ENCODE results near the gene PRKCH. TPM values are rescaled to one million over a fixed set of nuclear protein-coding genes. Genes with fewer than 3 reads are reported as not detected.

The PRKCH gene
- total RNA-seq, 1 donor from 2014 or later, result 0.30 TPM

DNA sequence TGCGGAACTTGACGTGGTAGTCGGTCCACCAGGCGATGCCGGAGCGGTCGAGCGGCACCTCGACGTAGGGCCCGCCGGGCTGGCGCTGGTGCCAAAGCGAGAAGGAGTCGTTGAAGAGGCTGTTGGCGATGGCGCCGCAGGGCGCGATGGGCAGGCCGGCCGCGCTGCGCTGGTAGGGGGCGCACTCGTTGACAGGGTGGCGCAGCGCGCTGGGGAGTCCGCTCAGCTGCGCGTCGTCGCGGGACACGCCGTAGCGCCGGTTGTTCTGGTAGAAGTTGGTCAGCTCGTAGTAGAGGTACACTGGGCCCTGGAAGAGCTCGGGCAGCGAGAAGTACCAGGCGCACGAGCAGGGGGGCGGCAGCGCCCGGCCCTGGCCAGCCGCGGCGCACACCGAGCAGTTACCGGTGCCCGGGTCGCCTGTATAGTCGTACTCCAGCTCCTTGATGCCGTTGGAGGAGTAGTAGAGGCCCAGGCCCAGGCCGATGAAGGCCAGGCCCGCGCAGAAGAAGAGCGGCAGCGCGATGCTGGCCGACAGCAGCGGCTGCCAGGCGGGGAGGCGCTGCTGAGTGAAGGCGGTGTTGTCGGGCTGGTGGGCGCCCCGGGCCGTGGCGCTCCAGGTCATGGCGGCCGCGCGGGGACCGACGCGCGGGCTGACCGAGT lies 40.7 kb upstream of the PRKCH start:
- TF ChIP-seq CTCF (conservative IDR thresholded peaks at IDR 0.05), result peak; percentile 66
- no peaks in the 10 kb centered on the region for H3K9me3 Mint-ChIP-seq
- H3K27ac Mint-ChIP-seq (ENCODE audit: unreplicated experiment), result no peak overlapping the region
- peak; percentile 39 for DNase-seq (ENCODE audit: low read depth, low spot score)
- H3K36me3 Mint-ChIP-seq (ENCODE audit: low read depth), result peaks cover 4% of the 10 kb centered on the region
- H3K4me1 Mint-ChIP-seq, result no peaks in the 10 kb centered on the region
- H3K4me3 Mint-ChIP-seq, result peak overlapping the region; percentile 62
- peaks cover 91% of the 10 kb centered on the region for H3K27me3 Mint-ChIP-seq (ENCODE audit: low read depth)

- peaks cover 4% of the 10 kb centered on the region for H3K36me3 Mint-ChIP-seq (ENCODE audit: low read depth)
- no peak for TF ChIP-seq CTCF (conservative IDR thresholded peaks at IDR 0.05)
- peaks cover 93% of the 10 kb centered on the region for H3K27me3 Mint-ChIP-seq (ENCODE audit: low read depth)
- peak within 1 kb of the TSS; percentile 62 for H3K4me3 Mint-ChIP-seq
- no peaks in the 10 kb centered on the region for H3K9me3 Mint-ChIP-seq
- DNase-seq (ENCODE audit: low read depth, low spot score), result no peak
- H3K27ac Mint-ChIP-seq (ENCODE audit: unreplicated experiment), result no peak within 1 kb of the TSS
- no peaks in the 10 kb centered on the region for H3K4me1 Mint-ChIP-seq
Measured at GRCh38 chr14:61281186-61281947, 40.0 kb upstream of the PRKCH start, which contains the start of gene TMEM30B. Gene TMEM30B, minus strand, starts transcription at chr14:61281338. Its CDS starts 191 bp downstream, at chr14:61281147.

GRCh38 chr14:61281948-61282275 lies 39.5 kb upstream of the PRKCH start:
- Mint-ChIP-seq H3K4me1 (no peaks in the 10 kb centered on the region), H3K27me3 (ENCODE audit: low read depth) (peaks cover 89% of the 10 kb centered on the region), H3K4me3 (peak overlapping the region; percentile 31), H3K27ac (ENCODE audit: unreplicated experiment) (no peak overlapping the region), H3K9me3 (no peaks in the 10 kb centered on the region), H3K36me3 (ENCODE audit: low read depth) (peaks cover 4% of the 10 kb centered on the region)
- no peak for DNase-seq (ENCODE audit: low read depth, low spot score)
- TF ChIP-seq CTCF (conservative IDR thresholded peaks at IDR 0.05), result no peak

DNA sequence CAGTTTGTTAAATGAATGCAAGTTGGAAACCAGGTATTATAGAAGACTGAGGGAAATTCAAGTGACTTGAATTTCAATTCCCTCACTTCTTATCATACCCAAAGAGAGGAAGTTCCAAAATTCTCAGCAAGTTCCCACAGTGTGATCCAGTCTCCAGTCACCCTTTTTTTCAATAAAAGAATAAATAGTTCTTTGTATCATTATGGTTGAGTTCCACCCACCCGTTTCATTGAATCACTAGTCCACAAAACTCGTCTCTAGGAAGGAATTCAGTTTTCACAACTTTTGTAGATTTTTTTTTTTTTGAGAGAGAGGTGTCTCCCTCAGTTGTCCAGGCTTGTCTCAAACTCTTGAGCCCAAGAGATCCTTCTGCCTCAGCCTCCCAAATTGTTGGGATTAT lies 38.6 kb upstream of the PRKCH start:
- no peak for TF ChIP-seq CTCF (conservative IDR thresholded peaks at IDR 0.05)
- Mint-ChIP-seq H3K36me3 (ENCODE audit: low read depth) (peaks cover 4% of the 10 kb centered on the region), H3K27me3 (ENCODE audit: low read depth) (peaks cover 85% of the 10 kb centered on the region), H3K9me3 (no peaks in the 10 kb centered on the region), H3K27ac (ENCODE audit: unreplicated experiment) (no peak overlapping the region), H3K4me1 (no peaks in the 10 kb centered on the region), H3K4me3 (no peak overlapping the region)
- no peak for DNase-seq (ENCODE audit: low read depth, low spot score)

- Mint-ChIP-seq H3K27ac (ENCODE audit: unreplicated experiment) (no peak overlapping the region), H3K9me3 (no peaks in the 10 kb centered on the region)
Measured at GRCh38 chr14:61284001-61284400, 37.4 kb upstream of the PRKCH start.

More at GRCh38 chr14:61284001-61284400, 37.4 kb upstream of the PRKCH start:
- DNase-seq (ENCODE audit: low read depth, low spot score), result no peak
- H3K4me1 Mint-ChIP-seq, result no peaks in the 10 kb centered on the region
- H3K4me3 Mint-ChIP-seq, result no peak overlapping the region
- H3K27me3 Mint-ChIP-seq (ENCODE audit: low read depth), result peaks cover 79% of the 10 kb centered on the region
- peaks cover 4% of the 10 kb centered on the region for H3K36me3 Mint-ChIP-seq (ENCODE audit: low read depth)
- no peak for TF ChIP-seq CTCF (conservative IDR thresholded peaks at IDR 0.05)
